ENCODE results near the gene SNAI1. TPM values are rescaled to one million over a fixed set of nuclear protein-coding genes. Genes with fewer than 3 reads are reported as not detected.

Gene SNAI1
- polyA plus RNA-seq, 1 donor (not counting 4 experiments of a cell fraction or from before 2014, with no cell fraction given) = not detected

- FAIRE-seq (no peak), DNase-seq (ENCODE audit: low read depth, low spot score) (no peak)
- Histone ChIP-seq H3K9ac (ENCODE audit: control insufficient read depth, extremely low read depth, insufficient read depth, low read length) (no peak overlapping the region), H3K27ac (ENCODE audit: control insufficient read depth, insufficient read depth, low read length) (no peak overlapping the region), H3K4me1 (ENCODE audit: control insufficient read depth, extremely low read depth, insufficient read depth, low read length) (peaks cover 15% of the 10 kb centered on the region), H3K4me3 (ENCODE audit: control insufficient read depth in 2 of 3, extremely low read depth in 1 of 3, insufficient read depth in 2 of 3, low read depth in 1 of 3, low read length in 3 of 3) (no peak overlapping the region), H2AFZ (ENCODE audit: control insufficient read depth, low read length) (no peak overlapping the region), H3K9me3 (ENCODE audit: control insufficient read depth, low read depth, low read length) (no peaks in the 10 kb centered on the region), H4K20me1 (ENCODE audit: control insufficient read depth, extremely low read depth, insufficient read depth, low read length) (peaks cover 5% of the 10 kb centered on the region), H3K4me2 (ENCODE audit: control insufficient read depth, extremely low read depth, insufficient read depth, low read depth, low read length) (no peak overlapping the region), H3K9me1 (ENCODE audit: control insufficient read depth, extremely low read depth, insufficient read depth, low read length) (peaks cover 2% of the 10 kb centered on the region), H3K27me3 (ENCODE audit: control insufficient read depth, extremely low read depth, insufficient read depth, low read length) (no peaks in the 10 kb centered on the region), H3K36me3 (ENCODE audit: control insufficient read depth in 2 of 2, extremely low read depth in 1 of 2, insufficient read depth in 2 of 2, low read length in 2 of 2) (peaks cover 20 to 47% of the 10 kb centered on the region in 2 experiments), H3K79me2 (ENCODE audit: control insufficient read depth, insufficient read depth, low read length) (peaks cover 66% of the 10 kb centered on the region)
- dilution Hi-C loops (cut with MboI; ENCODE audit: extremely low pct_ligation_motif_present, low sequenced_read_pairs) = no loop called here
- TF ChIP-seq EZH2 (IDR thresholded peaks at IDR 0.05; ENCODE audit: low read length) (no peak), CTCF (optimal IDR thresholded peaks at IDR 0.05 in 1 of 3, IDR thresholded peaks at IDR 0.05 in 1 of 3, conservative IDR thresholded peaks at IDR 0.05 in 1 of 3; ENCODE audit: extremely low read depth in 1 of 3, insufficient read depth in 2 of 3, low read length in 3 of 3) (no peak)
Observed at GRCh38 chr20:49942303-49942702, 40.5 kb upstream of the SNAI1 start.

GRCh38 chr20:49942942-49943341 is 39.8 kb upstream of the SNAI1 start:
- Histone ChIP-seq H3K9me1 (ENCODE audit: control insufficient read depth, extremely low read depth, insufficient read depth, low read length) (peaks cover 2% of the 10 kb centered on the region), H3K9ac (ENCODE audit: control insufficient read depth, extremely low read depth, insufficient read depth, low read length) (no peak overlapping the region), H3K36me3 (ENCODE audit: control insufficient read depth in 2 of 2, extremely low read depth in 1 of 2, insufficient read depth in 2 of 2, low read length in 2 of 2) (peaks cover 21 to 47% of the 10 kb centered on the region in 2 experiments), H3K27me3 (ENCODE audit: control insufficient read depth, extremely low read depth, insufficient read depth, low read length) (no peaks in the 10 kb centered on the region), H3K9me3 (ENCODE audit: control insufficient read depth, low read depth, low read length) (no peaks in the 10 kb centered on the region), H3K79me2 (ENCODE audit: control insufficient read depth, insufficient read depth, low read length) (peaks cover 60% of the 10 kb centered on the region), H3K4me2 (ENCODE audit: control insufficient read depth, extremely low read depth, insufficient read depth, low read depth, low read length) (no peak overlapping the region), H3K27ac (ENCODE audit: control insufficient read depth, insufficient read depth, low read length) (no peak overlapping the region), H3K4me1 (ENCODE audit: control insufficient read depth, extremely low read depth, insufficient read depth, low read length) (peaks cover 9% of the 10 kb centered on the region), H2AFZ (ENCODE audit: control insufficient read depth, low read length) (no peak overlapping the region), H4K20me1 (ENCODE audit: control insufficient read depth, extremely low read depth, insufficient read depth, low read length) (peaks cover 5% of the 10 kb centered on the region), H3K4me3 (ENCODE audit: control insufficient read depth in 2 of 3, extremely low read depth in 1 of 3, insufficient read depth in 2 of 3, low read depth in 1 of 3, low read length in 3 of 3) (no peak overlapping the region)
- no peak for DNase-seq (ENCODE audit: low read depth, low spot score)
- FAIRE-seq = no peak
- dilution Hi-C loops (cut with MboI; ENCODE audit: extremely low pct_ligation_motif_present, low sequenced_read_pairs) = no loop called here
- no peak for TF ChIP-seq CTCF (optimal IDR thresholded peaks at IDR 0.05 in 1 of 3, IDR thresholded peaks at IDR 0.05 in 1 of 3, conservative IDR thresholded peaks at IDR 0.05 in 1 of 3; ENCODE audit: extremely low read depth in 1 of 3, insufficient read depth in 2 of 3, low read length in 3 of 3)
- no peak for TF ChIP-seq EZH2 (IDR thresholded peaks at IDR 0.05; ENCODE audit: low read length)

All from keratinocyte (primary cell).